ENCODE results near the gene ZFAND3.
"Not testable (repeated sequence)": the region's sequence is repeated elsewhere in the genome, so short reads cannot be mapped to it uniquely, and the experiment has no call there.

The ZFAND3 gene

DNA sequence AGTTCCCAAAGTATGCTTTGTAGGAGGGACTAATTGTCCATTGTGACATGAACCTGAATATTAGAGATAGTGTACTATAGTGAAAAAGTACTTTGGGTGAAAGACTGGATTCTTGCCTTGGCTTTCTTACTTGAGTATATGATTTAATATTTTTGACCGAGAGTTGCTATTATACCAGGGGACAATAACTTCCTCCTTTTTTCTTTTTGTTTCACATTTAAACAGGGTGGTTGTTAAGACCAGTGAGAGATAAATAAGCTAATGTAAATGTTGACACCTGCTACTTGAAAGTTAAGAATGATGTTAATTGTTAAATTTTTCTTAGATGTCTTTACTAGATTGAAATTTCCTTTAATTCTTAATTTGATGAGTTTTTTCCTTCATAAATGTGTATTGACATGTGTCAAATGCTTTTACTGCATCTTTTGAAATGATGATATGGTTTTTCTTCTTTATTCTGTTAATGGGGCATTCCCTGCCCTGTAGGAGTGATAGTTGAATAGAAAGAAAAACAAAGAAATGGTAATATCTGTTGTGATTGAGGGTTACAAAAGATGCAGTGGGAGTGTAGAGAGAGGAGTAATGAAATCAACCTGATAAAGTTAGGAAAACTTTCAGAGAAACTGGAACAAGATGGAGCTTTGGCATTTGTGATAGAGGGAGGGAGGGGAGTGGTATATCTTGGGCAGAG lies 48.4 kb downstream of the ZFAND3 start:
- DNase-seq: no peak

DNA sequence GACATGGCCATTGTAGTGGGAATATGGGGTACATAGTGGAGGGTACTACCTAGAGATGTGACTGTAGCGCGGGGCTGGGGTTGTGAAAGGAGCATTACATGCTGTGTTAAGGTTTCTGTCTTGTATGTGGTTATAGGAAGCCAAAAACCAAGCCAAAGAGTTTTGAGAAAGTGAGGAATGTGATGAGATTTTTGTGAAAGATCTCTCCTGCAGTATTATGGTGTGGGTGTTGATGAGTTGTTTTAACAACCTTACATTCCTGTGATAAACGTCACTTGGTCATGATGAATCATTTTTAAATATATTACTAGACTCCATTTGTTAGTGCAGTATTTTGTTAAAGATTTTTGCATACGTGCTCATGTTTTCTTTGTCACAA lies 48.9 kb downstream of the ZFAND3 start:
- DNase-seq: peak; percentile 45

DNA sequence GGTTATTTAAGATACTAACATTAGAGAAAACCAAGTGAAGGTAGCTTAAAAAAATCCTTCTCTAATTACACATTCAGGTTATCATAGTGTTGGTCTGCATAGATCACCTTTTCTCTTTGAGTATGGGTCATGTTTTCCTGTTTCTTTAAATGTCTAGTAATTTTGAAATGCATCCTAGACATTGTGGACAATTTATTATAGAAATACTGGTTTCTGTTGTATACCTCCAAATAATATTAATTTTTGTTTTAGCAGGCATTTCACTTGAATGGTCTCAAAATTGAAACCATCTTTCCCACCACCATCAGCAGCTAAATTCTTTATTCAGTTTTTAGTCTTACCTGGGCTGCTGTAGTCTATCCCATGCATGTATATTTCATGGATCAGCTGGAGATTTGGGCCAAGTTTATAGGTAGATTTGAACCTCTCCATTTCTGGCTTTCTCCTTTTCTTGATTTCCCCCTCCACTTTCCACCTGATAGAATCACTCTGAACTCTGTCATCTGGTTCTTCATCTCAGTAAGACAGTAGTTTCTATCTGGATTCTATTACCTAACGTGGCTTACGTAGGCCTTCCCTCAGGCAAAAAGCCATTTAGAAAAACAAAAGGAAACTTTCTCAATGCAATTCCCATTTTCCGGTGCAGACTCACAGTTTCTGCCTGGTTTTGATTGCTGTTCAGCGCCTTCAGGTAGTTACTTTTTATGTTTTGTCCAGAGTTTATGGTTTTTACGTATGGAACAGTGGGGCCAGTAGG lies 52.3 kb downstream of the ZFAND3 start:
- DNase-seq: no peak

DNA sequence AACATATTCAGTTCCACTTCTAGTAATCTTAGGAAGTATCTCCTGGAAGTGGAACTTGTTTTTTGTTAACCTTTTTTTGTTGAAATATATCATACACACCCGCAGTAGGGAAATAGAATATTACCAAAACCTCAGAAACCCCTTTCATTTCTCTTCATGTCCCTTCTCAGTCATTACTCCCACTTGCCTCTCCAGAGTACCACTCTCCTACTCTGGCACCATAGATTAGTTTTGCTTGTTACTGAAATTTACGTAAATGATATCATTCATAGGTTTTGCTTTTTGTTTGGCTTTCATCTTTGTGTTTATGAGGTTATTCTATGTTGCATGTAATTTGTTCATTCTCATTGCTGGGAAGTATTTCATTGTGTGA lies 52.8 kb downstream of the ZFAND3 start:
- DNase-seq: no peak

DNA sequence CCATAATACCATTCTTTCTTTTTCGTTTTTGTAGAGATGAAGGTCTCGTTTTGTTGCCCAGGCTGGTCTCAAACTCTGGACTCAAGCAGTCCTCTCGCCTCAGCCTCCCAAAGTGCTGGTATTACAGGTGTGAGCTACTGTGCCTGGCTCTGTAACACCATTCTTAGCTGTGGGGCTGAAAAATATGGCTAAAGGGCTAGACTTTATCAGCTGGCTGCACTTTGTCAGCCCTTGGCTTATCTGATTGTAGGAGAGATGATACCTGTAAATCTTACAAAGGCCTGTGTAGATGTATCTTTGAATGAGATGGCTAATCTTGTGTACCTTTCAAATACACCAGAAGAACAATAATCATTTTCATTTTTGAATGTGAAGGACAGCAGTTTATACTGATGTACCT lies 55.2 kb downstream of the ZFAND3 start:
- no peak for DNase-seq

DNA sequence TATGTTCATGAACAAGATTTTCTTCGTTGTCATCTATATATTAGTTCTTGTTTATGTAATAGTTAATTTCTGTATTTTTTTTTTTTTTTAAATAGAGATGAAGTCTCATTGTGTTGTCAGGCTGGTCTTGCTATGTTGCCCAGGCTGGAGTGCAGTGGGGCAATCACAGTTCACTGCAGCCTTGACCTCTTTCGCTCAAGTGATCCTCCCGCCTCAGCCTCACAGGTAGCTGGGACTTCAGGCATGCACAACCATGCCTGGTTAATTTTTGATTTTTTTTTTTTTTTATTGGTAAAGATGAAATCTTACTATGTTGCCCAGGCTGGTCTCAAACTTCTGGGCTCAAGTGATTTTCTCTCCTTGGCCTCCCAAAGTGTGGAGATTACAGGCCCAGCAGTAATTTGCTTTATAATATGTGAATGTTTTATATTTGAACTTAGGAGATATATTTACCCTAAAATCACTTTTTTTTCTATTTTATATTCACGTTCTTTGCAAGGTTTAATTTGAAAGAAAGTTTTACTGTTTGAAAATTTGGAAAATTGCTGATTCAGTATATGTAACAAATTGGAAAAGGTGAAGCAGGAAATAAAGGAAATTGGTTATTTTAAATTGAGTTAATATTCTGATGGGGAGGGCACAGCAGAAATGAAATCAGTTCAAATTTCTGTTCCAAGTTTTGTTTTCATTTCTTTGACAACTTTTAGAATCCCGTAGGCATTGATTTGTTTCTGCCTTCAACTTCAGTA lies 56.2 kb downstream of the ZFAND3 start:
- no peak for DNase-seq

DNA sequence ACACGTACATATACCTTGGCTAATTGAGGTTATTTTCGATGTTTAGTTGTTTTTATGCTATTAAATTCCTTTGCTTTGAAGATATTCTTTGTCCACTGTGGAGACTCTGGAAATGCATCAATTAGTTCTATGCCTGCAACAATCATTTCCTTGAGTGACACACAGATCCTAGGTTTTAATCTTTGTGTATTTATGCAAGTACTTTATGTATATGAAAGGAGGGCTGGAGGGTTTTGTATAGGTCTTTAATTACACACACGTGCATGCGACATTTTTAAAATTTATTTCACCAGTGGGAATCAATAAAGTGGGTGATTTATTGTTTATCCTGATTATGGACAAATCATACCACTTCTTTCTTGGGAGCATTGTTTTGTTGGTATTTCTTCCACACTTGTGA lies 57.3 kb downstream of the ZFAND3 start:
- DNase-seq: no peak

DNA sequence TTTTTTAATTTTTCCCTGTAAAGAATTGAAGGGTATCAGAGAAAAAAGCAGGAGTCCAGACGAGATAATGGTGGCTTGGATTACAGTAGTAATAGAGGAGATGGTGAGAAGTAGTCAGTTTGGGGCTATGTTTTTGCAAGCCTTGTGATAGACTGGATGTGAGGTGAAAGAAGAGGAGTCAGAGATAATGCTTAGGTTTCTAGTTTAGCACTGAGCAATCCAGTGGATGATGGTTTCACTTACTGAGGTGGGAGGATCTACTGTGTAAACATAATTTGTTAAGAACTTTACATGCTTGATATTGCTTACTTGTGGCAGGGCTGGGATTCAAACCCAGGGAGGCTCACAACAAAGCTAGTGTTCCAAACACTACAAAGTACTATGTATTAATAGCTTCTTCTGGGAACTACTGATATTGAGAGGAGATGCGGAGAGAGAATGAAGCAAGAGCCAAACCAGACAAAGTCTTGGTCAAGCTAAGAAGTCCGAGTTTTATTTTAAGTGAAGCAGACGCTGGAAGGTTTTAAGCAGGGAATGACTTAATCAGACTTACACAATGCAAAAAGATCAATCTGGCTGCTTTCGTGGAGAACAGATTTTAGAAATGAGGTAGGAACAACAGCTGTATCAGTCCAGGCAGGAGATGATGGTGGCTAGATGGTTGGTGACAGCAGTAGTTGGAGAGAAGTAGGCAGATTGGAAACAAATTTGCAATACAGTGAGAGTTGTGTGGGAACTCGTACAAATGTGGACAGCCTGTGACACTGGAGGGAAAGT lies 58.0 kb downstream of the ZFAND3 start:
- no peak for DNase-seq

DNA sequence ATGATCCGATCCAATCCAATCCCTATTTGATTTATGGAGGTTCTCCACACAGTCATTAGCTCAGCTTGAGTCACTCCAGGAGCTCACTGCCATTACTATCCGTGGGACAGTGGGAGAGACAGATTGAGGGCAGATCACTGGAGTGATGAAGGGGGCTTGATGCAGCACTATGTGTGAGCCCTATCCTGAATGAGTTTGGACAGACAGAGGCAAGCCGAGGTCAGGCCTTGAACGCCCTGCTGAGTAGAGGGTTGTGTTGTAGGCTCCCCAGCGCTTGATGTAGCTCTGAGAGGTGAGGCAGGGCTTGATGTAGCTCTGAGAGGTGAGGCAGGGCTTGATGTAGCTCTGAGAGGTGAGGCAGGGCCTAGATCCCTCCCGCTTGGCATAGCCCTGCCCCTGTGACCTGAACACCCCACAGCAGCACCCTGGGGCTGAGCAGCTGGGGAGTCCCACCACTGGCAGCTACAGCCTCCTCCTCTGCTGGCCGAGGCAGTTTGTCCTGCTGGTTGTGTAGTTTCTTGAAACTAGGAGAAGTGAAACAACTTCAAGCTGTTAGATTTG lies 58.7 kb downstream of the ZFAND3 start:
- no peak for DNase-seq

DNA sequence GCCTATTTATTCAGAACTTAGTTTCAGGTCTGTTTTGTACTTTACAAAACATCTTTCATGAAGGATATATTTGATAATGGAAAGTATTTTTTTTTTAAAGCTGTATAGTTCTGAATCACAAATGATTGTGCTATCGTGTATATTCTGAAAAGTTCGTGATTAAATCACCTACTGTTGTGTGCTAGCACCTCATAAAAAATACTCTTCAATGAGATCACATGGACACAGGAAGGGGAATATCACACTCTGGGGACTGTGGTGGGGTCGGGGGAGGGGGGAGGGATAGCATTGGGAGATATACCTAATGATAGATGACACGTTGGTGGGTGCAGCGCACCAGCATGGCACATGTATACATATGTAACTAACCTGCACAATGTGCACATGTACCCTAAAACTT lies 61.1 kb downstream of the ZFAND3 start:
- not testable (repeated sequence) for DNase-seq

DNA sequence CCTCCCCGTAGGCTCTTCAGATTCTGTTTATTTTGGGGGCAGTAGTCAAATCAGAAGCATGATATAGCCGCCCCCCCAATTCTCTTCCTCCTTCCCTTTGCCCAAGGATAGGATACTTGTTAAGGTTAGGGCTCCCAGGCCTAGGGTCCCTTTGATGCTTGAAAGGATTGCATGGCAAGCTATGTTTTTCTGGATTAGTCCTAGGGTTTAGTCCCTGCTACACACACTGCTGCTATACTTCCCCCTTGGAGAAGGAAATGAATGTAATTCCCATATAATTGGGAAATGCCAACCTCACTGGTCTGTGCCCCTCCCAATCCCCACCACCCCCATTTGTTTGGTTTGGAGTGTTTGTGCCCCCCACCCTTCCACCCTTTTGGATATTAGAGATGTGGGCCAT lies 62.8 kb downstream of the ZFAND3 start:
- DNase-seq: no peak

DNA sequence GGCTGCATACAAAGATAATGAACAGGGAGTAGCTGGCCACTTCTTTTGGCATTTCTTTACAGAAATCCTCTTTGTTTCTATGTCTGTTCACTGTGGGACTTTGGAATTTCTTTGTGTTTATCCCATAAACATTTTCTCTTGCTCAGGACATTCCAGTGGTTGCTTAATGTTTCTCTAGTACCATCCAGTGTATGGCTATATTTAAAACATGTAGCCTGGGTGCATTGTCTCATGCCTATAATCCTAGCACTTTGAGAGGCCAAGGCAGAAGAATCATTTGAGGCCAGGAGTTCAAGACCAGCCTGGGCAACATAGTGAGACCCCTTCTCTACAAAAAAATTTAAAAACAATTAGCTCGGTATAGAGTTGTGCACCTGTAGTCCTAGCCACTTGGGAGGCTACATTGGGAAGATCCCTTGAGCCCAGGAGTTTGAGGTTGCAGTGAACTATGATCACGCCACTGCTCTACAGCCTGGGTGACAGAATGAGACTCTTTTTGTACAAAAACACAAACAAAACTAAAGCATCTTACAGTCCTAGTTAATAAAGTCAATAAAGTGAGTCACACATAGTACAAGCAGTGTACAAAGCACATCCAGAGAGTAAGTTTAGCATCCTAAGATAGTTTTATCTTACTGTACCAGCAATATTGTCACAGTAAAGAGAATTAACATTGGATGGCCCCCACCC lies 63.3 kb downstream of the ZFAND3 start:
- DNase-seq: no peak

DNA sequence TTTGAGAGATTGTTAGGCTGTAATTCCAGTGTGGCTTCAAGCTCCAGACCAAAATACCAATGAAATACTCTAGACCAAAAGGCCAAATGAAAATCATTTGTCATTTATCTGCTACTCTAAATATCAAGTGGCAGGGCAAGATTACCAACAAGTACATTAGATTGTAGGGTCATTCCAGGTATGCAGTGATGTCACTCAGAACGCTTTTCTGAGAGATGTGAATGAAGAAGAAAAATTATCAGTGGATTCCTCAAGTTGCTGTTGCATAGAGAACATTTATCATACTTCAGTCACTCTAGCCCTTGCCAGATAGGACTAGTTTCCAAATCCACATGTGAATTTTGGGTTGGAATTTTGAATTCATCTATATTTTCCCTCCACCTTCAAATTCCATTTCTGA lies 65.0 kb downstream of the ZFAND3 start:
- DNase-seq: no peak

DNA sequence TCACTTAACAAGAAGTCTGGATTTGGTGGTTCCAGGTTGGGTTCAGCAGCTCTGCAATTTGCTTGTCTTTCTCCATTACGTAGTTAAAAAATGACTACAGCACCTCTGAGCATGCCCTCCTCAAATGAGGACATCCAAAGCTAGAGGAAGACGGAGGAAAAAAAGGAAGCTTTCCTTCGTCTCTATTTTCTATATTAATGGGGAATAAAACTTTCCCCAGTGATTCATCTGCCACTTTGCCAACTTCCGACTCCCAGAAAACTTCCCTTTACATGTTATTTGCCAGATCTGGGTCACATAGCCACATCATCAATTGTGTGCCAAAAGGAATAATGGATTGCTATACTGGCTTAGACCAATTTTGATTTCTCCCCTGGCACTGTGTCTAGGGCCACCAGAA lies 69.5 kb downstream of the ZFAND3 start:
- no peak for DNase-seq

DNA sequence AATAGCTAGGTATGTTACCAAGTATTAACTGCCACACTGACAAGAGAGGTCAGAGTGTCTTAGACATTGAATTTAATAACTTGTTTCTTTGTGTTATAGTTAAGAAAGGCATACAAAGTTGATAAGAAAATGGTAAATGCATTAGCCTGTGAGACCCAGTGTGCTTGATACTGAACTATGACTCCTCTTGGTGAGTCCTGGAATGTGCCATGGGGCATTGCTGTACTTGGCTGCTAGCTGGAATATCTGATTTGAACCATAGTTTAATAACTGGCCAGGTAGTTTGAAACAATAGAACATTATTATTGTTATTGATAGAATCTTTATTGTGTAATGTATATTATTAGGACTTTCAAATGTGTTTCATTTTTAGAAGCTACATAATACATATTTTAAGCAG lies 70.0 kb downstream of the ZFAND3 start:
- no peak for DNase-seq

DNA sequence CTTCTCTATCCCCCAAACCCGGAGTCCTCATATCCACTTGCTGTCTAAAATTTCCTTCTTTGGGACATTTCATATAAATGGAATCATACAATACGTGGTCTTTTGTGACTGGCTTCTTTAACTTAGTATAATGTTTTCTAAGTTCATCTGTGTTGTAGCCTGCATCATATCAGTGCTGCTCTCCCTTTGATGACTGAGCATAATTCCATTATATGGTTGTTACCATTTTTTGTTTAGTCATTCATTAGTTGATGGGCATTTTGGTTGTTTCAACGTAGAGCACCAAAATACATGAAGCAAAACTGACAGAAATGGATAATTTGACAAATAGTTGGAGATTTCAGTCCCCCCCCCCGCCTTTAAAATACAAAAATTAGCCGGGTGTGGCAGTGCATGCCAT lies 71.5 kb downstream of the ZFAND3 start:
- DNase-seq: no peak

DNA sequence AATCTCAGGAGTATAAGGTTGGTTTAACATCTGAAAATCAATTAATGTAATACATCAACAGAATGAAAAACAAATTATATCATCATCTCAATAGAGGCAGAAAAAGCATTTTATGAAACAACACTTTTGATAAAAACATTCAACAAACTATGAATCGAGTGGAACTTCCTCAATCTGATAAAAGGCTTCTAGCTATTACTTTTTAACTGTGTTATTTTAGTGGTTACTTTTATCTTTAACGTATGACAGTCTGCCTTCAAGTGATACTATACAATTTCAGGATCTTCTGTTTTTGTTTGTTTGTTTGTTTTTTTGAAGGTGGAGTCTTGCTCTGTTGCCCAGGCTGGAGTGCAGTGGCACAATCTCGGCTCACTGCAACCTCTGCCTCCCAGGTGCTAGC lies 73.7 kb downstream of the ZFAND3 start:
- DNase-seq: no peak

DNA sequence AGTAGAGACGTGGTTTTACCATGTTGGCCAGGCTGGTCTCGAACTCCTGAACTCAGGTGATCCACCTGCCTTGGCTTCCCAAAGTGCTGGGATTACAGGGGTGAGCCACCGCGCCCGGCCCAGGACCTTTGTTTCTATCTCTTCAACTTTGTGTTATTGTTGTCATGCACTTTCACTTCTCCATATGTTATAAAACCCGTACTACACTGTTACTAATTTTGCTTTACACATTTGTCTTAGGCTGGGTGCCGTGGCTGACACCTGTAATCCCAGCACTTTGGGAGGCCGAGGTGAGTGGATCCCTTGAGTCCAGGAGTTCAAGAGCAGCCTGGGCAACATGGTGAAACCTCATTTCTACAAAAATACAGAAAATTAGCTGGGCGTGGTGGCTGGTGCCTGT lies 74.2 kb downstream of the ZFAND3 start:
- not testable (repeated sequence) for DNase-seq

DNA sequence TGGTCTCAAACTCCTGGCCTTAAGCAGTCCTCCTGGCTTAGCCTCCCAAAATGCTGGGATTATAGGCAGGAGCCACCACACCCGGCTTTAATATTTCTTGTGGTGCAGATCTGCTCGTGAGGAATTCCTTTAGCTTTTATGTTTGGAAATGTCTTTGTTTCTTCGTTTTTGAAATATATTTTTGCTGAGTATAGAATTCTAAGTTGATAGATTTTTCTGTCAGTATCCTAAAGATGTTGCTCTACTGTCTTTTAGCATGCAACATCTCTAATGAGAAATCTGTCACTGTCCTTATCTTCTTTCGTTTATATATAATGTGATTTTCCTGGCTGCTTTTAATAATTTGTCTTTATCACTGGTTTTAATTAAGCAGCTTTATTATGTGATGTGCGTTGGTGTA lies 75.1 kb downstream of the ZFAND3 start:
- DNase-seq: no peak

DNA sequence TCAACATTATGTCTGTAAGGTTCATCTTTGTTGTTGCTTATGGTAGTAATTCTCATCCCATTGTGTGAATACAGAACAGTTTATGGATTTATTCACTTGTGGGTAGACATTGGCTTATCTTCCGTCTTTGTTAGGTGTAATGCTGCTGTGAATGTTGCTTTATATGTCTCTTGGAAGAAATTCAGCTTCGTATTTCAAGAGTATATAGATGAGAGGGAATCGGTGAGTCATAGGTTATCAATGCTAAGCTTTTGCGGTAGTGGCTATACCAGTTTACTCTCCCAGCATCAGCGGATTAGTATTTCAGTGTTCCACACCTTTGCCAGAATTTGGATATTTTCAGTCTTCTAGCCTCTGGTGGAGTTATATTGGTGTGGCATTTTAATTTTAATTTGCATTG lies 77.8 kb downstream of the ZFAND3 start:
- DNase-seq: no peak

DNA sequence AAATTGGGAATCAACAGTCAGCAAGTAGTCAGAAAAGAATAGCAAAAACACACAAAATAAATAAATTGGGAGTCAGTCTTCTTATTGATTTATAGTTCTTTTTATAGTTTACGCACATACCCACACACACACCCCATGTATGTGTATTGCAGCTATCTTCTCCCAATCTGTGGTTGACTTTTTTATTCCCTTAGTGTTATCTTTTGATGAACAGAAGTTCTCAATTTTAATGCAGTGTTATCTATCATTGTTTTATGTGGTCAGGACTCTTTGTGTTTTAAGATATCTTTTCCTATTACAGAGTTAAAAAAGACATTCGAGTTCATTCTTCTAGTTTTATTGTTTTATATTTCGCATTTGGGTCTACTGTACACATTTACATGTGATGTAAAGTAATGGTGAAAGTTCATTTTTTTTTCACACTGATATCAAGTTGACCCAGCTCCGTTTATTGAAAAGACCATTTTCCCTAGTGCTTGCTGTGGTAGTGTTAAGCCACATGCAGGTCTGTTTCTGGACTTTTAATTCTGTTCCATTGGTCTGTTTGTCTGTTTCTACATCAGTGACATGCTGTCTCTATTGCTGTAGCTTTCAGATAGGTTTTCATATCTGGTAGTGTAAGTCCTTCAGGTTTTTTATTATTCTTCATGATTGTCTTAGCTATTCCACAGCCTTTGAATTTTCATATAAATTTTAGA lies 78.4 kb downstream of the ZFAND3 start:
- DNase-seq: no peak

Data from stimulated activated CD8-positive, alpha-beta memory T cell treated with anti-CD3 and anti-CD28 coated beads, Interleukin-4, amount 100 ng/mL, for 48 hours (primary cell).